AG04449 (cell line): ENCODE results near the gene SHISA5.

Experiments
- CTCF ChIA-PET: fragments of 350-600 bp; formaldehyde crosslinking; extraction: SDS; loops from one replicate; lab custom pipeline; 2021; ENCODE audit warnings: antibody characterized with exemption; lab: Yijun Ruan, JAX
- POLR2A ChIA-PET: fragments of 400-600, 350-600 bp; formaldehyde crosslinking; extraction: SDS; loops from one replicate; lab custom pipeline; 2020; ENCODE audit warnings: antibody characterized with exemption, inconsistent platforms; lab: Yijun Ruan, JAX
- DNase-seq: peaks from one replicate; pipeline ENCODE4 v3.0.0-alpha.2; 2010; ENCODE audit warnings: low read depth, low spot score
- H3K4me3 ChIP-seq: 2 replicates; pipeline ENCODE4 v1.5.1; 2011; ENCODE audit warnings: low read depth, mild to moderate bottlenecking, control low read depth, low read length
- TF ChIP-seq, protein P1 (sequence below): IDR thresholded peaks from one replicate; pipeline ENCODE4 v1.5.1; 2011; ENCODE audit warnings: mild to moderate bottlenecking, moderate library complexity, low read length, control low read depth, inconsistent platforms; ENCODE audit not compliant: insufficient read depth; ENCODE audit errors: missing control alignments

The SHISA5 gene

DNA sequence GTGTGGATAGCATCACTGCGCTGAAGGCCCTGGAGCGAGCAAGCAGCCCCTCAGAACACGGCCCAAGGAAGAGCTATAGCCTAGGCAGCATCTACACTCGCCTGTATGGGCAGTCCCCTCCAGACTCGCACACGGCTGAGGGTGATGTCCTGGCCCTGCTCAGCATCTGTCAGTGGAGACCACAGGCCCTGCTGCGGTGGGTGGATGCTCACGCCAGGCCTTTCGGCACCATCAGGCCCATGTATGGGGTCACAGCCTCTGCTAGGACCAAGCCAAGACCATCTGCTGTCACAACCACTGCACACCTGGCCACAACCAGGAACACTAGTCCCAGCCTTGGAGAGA lies 36.9 kb downstream of the SHISA5 start:
- TF ChIP-seq, protein P1, sequence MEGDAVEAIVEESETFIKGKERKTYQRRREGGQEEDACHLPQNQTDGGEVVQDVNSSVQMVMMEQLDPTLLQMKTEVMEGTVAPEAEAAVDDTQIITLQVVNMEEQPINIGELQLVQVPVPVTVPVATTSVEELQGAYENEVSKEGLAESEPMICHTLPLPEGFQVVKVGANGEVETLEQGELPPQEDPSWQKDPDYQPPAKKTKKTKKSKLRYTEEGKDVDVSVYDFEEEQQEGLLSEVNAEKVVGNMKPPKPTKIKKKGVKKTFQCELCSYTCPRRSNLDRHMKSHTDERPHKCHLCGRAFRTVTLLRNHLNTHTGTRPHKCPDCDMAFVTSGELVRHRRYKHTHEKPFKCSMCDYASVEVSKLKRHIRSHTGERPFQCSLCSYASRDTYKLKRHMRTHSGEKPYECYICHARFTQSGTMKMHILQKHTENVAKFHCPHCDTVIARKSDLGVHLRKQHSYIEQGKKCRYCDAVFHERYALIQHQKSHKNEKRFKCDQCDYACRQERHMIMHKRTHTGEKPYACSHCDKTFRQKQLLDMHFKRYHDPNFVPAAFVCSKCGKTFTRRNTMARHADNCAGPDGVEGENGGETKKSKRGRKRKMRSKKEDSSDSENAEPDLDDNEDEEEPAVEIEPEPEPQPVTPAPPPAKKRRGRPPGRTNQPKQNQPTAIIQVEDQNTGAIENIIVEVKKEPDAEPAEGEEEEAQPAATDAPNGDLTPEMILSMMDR = no peak
- no peak for DNase-seq
- H3K4me3 ChIP-seq = peak overlapping the region; percentile 57
- ChIA-PET POLR2A (interaction anchor here (0.6 kb wide), 2 partner anchors 217 to 1234 kb away, joined by 3 read pairs; no protein-coding TSS in a partner anchor), CTCF (interaction anchor here (1.0 to 12.0 kb wide), 6 partner anchors 31 to 219 kb away, joined by 3 to 106 read pairs (median 7); no protein-coding TSS in a partner anchor)

DNA sequence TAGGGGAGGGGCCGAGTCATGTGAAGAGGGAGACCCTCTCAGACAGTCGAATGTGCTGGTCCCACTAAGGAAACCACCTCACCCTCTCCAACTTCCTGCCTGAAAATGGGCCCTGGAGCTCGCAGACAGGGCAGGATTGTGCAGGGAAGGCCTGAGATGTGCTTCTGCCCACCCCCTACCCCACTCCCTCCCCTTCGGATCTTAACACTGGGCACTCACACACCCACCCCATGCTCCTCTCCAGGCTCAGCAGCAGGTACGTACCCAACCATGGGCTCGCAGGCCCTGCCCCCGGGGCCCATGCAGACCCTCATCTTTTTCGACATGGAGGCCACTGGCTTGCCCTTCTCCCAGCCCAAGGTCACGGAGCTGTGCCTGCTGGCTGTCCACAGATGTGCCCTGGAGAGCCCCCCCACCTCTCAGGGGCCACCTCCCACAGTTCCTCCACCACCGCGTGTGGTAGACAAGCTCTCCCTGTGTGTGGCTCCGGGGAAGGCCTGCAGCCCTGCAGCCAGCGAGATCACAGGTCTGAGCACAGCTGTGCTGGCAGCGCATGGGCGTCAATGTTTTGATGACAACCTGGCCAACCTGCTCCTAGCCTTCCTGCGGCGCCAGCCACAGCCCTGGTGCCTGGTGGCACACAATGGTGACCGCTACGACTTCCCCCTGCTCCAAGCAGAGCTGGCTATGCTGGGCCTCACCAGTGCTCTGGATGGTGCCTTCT lies 37.4 kb downstream of the SHISA5 start:
- H3K4me3 ChIP-seq = peak overlapping the region; percentile 57
- DNase-seq = no peak
- CTCF ChIA-PET = interaction anchor here (1.0 to 12.0 kb wide), 7 partner anchors 14 to 220 kb away, joined by 3 to 106 read pairs (median 8); no protein-coding TSS in a partner anchor
- TF ChIP-seq, protein P1 = no peak
- POLR2A ChIA-PET = interaction anchor here (0.6 kb wide), 2 partner anchors 218 to 1235 kb away, joined by 3 read pairs; no protein-coding TSS in a partner anchor

DNA sequence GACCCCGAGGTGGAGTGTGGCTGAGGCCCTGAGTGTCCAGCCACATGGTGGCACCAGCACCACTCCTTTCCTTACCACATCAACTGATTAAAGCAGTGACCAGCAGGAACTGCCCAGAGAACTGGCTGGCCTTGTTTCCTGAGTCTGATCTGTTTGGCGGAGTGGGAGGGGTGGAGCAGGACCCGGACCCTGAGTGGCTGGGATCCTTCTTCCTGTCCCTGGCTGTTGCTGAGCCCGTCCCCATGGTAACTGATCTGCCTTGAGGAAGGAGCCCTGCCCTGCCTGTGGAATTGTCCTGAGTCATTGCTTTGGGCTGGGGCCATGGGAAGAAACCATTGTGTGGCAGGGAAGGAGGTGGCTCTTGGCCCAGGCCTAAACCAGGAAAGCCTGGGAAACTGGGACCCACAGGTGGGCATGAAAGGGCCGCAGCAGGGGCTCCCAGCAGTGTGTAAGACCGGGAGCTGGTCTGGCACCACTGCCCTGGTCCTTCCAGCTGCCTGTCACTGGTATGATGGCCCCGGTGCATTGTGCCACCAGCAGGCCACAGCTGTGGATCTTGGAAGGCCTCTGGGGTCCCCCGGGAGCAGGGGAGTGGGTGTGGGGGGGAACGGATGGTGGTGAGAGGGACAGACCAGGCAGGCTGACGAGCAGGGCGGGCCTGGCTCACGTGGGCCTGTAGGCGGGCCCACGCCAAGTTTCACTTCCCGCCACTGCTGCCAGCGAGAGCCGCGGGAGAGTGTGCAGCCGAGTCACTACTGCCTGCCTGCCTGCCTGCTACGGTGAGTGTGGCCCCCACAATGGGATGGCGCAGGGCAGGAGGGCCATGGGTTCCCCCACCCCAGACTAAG lies 38.2 kb downstream of the SHISA5 start:
- DNase-seq = peak; percentile 97
- H3K4me3 ChIP-seq = peak overlapping the region; percentile 57
- ChIA-PET CTCF (interaction anchor here (0.6 to 12.0 kb wide), 6 partner anchors 13 to 81 kb away, joined by 3 to 106 read pairs (median 10); no protein-coding TSS in a partner anchor), POLR2A (interaction anchor here (1.0 kb wide), 1 partner anchor 19 kb away, joined by 3 read pairs; the partner anchor contains the start of gene ATRIP)
- TF ChIP-seq, protein P1 = peak; percentile 72

DNA sequence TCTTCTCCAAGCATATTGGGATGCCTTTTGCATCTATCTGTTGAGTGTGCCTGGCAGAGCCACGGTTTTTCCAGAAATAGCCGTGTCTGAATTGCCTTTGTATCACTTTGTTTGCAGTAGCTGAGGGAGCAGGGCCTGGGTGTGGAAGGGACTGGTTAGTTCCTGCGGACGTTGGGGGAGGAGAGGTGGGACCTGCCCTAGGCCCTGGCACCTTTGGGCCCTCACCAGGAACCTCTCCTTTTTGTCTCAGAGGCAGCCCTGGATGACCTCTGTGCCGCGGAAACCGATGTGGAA lies 38.8 kb downstream of the SHISA5 start:
- no peak overlapping the region for H3K4me3 ChIP-seq

DNA sequence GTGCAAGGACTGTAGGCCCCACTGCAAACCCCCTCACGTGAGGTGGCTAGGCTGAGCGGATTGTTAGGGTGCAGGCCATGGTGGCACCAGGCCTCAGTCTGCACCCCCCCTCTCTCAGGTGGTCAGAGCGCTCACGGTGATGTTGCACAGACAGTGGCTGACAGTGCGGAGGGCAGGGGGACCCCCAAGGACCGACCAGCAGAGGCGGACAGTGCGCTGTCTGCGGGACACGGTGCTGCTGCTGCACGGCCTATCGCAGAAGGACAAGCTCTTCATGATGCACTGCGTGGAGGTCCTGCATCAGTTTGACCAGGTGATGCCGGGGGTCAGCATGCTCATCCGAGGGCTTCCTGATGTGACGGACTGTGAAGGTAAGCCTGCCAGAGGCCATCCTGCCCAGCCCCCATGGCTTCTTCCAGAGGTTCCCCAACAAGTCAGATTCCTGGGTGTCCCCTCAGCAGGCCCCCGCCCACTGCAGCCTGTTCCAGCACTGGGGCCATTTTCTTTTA lies 39.2 kb downstream of the SHISA5 start:
- TF ChIP-seq, protein P1 = no peak
- no peak overlapping the region for H3K4me3 ChIP-seq
- POLR2A ChIA-PET = interaction anchor here (1.0 kb wide), 1 partner anchor 18 kb away, joined by 3 read pairs; the partner anchor contains the start of gene ATRIP
- CTCF ChIA-PET = interaction anchor here (1.0 to 12.0 kb wide), 10 partner anchors 11 to 198 kb away, joined by 3 to 106 read pairs (median 4); partner anchors contain the start of genes CELSR3 and UCN2
- no peak for DNase-seq

More for the DNA sequence above, 38.8 kb downstream of the SHISA5 start:
- ChIA-PET CTCF (interaction anchor here (1.0 to 12.0 kb wide), 7 partner anchors 11 to 93 kb away, joined by 4 to 106 read pairs (median 5); no protein-coding TSS in a partner anchor), POLR2A (interaction anchor here (1.0 kb wide), 1 partner anchor 19 kb away, joined by 3 read pairs; the partner anchor contains the start of gene ATRIP)
- TF ChIP-seq, protein P1 = no peak
- no peak for DNase-seq
